ENCODE data around the gene CDH12.
"Not testable (repeated sequence)": the region's sequence is repeated elsewhere in the genome, so short reads cannot be mapped to it uniquely, and the experiment has no call there.

Gene CDH12

DNA sequence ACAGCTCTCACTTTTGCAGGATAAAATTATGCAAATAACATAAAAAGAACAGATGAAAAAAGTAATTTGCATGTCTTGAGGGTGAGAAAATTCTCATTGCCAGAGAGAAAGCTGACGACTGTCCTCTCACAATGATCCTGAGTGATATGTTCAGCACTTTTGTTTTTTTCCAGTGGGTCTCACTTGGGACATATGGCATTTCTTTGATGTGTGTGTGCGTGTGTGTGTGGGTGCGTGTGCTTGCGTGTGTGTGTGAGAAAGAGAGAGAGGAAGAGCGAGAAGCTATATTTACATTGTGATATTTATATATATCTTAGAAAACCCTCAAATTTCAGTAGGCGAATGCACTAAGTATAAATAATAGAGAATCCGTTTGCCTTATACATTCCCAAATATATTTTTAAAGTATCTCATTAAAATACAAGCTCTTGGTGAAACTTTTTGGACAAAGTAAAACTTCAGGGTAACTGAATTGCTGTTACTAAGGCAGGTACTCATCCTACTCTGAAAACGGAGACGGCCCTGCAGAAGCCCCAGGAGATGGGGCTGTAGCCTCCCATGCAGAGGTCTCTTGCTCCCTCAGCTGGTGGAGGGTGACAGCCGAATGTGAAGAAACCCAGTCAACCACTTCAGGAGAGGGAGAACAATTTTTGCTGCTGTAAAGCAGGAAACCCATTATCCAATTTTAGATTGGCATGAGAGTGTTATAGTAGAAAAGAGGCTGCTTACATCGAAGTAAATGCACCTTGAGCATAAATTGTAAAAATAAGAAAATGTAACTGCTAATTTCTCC lies 639.2 kb downstream of the CDH12 start:
- not testable (repeated sequence) for H3K9ac ChIP-seq (ENCODE audit: low read length); H3K36me3 ChIP-seq (ENCODE audit: insufficient read depth, low read length)

DNA sequence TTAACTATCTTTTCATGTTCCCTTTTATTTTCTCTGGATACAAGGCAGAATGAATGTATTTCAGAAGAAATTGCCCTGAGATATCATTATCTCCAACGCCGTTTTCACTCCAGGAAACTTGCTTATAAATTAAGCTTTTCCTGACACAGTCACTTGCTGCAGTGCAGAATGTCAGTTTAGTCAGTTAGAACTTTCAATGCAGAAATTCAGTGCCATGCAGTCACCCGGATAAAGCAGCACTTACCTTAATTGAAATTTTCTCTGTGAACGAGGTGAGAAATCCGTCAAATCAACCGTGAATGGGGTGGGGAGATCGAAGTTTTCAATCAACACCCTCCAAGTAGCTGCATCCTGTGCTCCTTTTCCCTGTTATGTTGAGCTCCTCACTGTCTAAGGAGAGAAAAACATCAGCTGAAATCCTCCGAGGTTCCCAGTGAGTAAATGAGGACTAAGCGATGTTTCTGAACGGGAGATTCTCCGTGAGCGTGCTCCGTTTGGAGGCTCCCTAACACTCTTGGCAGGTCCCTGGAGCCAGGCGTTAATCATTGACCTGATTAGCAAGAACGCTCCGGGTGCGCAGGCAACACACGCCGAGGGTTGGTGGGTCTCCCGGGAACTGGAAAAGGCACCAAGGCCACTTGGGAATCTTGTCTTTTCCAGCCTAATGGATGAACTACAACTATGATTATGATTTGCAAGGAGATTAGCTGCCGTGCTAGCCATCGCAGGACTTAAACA lies 640.7 kb downstream of the CDH12 start:
- H3K27me3 ChIP-seq (ENCODE audit: control insufficient read depth in 1 of 2, insufficient read depth in 2 of 2, low read length in 2 of 2); H3K4me3 ChIP-seq (ENCODE audit: low read depth in 1 of 2, low read length in 2 of 2); H3K4me1 ChIP-seq (ENCODE audit: insufficient read depth, low read length); H3K9ac ChIP-seq (ENCODE audit: low read length); H3K36me3 ChIP-seq (ENCODE audit: insufficient read depth, low read length); H3K9me3 ChIP-seq (ENCODE audit: low read length); H3K27ac ChIP-seq (ENCODE audit: low read depth, low read length): not testable (repeated sequence)

More for the DNA sequence above, 639.2 kb downstream of the CDH12 start:
- H3K9me3 ChIP-seq (ENCODE audit: low read length); H3K4me1 ChIP-seq (ENCODE audit: insufficient read depth, low read length); H3K27ac ChIP-seq (ENCODE audit: low read depth, low read length); H3K27me3 ChIP-seq (ENCODE audit: control insufficient read depth in 1 of 2, insufficient read depth in 2 of 2, low read length in 2 of 2); H3K4me3 ChIP-seq (ENCODE audit: low read depth in 1 of 2, low read length in 2 of 2): not testable (repeated sequence)

DNA sequence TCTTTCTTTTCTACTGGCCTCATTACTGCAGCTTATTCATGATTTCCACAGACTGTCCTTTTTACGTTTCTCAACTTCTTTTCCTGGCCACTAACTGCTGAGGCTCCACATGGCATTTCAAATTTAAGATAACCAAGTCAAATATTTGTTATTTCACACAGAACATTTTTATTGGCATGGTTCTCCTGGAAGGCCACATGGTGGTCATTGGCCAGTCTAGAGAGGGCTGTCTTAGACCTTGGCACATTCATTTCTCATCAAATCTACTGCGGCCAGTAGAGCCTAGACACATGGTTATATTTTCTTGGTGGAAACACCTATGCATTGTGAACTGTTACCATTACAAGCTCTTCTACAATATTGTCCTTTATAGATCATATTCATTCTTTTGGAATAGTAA lies 644.7 kb downstream of the CDH12 start:
- not testable (repeated sequence) for H3K9ac ChIP-seq (ENCODE audit: low read length); H3K4me1 ChIP-seq (ENCODE audit: insufficient read depth, low read length); H3K36me3 ChIP-seq (ENCODE audit: insufficient read depth, low read length); H3K9me3 ChIP-seq (ENCODE audit: low read length); H3K27ac ChIP-seq (ENCODE audit: low read depth, low read length); H3K4me3 ChIP-seq (ENCODE audit: low read depth in 1 of 2, low read length in 2 of 2); H3K27me3 ChIP-seq (ENCODE audit: control insufficient read depth in 1 of 2, insufficient read depth in 2 of 2, low read length in 2 of 2)

DNA sequence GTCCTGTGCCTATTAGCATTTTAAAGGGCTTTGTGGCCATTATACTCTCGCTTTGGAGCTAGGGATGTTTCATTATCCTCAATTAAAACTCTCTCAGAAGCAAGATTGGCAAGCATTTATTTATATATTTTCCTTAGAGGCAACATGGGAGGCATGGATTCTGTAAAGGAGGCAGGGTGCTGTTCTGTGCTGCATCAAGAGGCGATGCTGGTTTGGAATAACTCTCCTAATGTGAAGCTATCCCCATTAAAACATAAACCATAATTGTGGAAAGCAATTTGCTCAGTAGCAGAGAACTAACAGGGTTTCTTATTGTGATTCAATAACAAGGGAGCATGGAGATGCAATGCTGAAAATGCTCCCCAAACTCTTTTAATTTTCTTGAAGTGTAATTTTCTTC lies 664.5 kb downstream of the CDH12 start:
- not testable (repeated sequence) for H3K36me3 ChIP-seq (ENCODE audit: insufficient read depth, low read length); H3K9ac ChIP-seq (ENCODE audit: low read length); H3K9me3 ChIP-seq (ENCODE audit: low read length); H3K4me3 ChIP-seq (ENCODE audit: low read depth in 1 of 2, low read length in 2 of 2); H3K27me3 ChIP-seq (ENCODE audit: control insufficient read depth in 1 of 2, insufficient read depth in 2 of 2, low read length in 2 of 2); H3K27ac ChIP-seq (ENCODE audit: low read depth, low read length); H3K4me1 ChIP-seq (ENCODE audit: insufficient read depth, low read length)

DNA sequence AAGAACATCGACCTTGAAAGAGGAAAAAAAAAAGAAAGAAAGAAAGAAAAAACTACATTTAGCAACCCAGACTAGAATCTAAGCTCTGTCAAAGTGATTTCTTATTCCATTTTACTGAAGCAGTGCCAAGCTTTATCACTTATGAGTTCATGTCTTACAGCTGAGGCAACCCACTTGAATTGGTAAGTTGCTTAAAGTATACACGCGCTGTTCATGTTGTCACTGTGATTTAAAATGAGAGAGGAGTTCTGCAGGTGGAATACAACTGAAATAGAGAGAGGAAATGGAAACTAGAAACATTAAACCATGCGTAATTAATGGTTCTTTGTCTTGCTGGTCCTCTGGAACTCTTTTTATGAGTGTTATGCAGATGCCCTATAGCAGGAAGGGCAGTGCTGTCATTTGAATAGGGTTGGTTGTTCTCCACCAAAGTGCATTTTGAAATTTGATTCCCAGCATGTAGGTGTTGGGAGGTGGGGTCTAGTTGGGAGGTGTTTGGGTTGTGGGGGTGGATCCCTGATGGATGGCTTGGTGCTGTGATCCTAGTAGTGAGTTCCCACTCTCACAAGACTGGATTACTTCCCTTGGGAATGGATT lies 665.4 kb downstream of the CDH12 start:
- H3K4me3 ChIP-seq (ENCODE audit: low read depth in 1 of 2, low read length in 2 of 2); H3K9me3 ChIP-seq (ENCODE audit: low read length); H3K27ac ChIP-seq (ENCODE audit: low read depth, low read length); H3K9ac ChIP-seq (ENCODE audit: low read length); H3K27me3 ChIP-seq (ENCODE audit: control insufficient read depth in 1 of 2, insufficient read depth in 2 of 2, low read length in 2 of 2); H3K36me3 ChIP-seq (ENCODE audit: insufficient read depth, low read length); H3K4me1 ChIP-seq (ENCODE audit: insufficient read depth, low read length): not testable (repeated sequence)

DNA sequence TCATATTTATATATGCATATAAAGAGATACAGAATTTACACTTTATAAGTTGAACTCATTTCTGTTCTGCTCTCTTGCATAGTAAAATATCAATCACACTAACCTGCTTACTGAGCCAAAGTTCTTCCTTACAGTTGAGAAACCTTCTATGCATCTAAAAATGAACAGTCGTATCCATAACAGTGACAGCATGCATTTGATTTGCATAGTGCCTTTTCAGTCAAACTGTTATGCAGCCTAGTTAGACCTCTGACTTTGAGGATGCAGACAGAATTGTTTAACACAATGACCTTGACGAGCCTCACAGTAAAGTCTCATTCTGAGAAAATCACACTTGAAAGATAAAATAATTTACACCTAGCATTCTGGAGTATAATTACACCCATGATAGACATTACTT lies 683.9 kb downstream of the CDH12 start:
- not testable (repeated sequence) for H3K4me1 ChIP-seq (ENCODE audit: insufficient read depth, low read length); H3K9me3 ChIP-seq (ENCODE audit: low read length); H3K27me3 ChIP-seq (ENCODE audit: control insufficient read depth in 1 of 2, insufficient read depth in 2 of 2, low read length in 2 of 2); H3K9ac ChIP-seq (ENCODE audit: low read length); H3K4me3 ChIP-seq (ENCODE audit: low read depth in 1 of 2, low read length in 2 of 2); H3K27ac ChIP-seq (ENCODE audit: low read depth, low read length); H3K36me3 ChIP-seq (ENCODE audit: insufficient read depth, low read length)

DNA sequence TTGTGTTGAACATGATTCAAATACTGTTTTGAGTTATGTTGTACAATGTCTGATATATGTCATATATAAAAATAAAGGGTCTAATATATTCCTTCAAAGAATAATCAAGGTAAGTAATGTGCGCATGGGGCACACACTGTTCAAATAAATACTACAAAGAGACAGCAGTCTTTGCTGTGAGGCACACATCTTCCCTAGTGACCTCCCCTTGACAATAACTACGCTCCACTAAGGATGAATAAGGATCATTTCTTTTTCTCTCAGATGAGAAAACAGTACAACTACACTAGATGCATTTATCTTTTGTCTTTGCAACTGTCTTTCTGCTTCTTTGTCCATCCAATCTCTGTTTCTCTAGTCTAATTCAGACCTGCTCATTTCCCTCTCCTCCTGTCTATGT lies 684.4 kb downstream of the CDH12 start:
- not testable (repeated sequence) for H3K27me3 ChIP-seq (ENCODE audit: control insufficient read depth in 1 of 2, insufficient read depth in 2 of 2, low read length in 2 of 2); H3K9me3 ChIP-seq (ENCODE audit: low read length); H3K4me1 ChIP-seq (ENCODE audit: insufficient read depth, low read length); H3K4me3 ChIP-seq (ENCODE audit: low read depth in 1 of 2, low read length in 2 of 2); H3K9ac ChIP-seq (ENCODE audit: low read length); H3K36me3 ChIP-seq (ENCODE audit: insufficient read depth, low read length); H3K27ac ChIP-seq (ENCODE audit: low read depth, low read length)

DNA sequence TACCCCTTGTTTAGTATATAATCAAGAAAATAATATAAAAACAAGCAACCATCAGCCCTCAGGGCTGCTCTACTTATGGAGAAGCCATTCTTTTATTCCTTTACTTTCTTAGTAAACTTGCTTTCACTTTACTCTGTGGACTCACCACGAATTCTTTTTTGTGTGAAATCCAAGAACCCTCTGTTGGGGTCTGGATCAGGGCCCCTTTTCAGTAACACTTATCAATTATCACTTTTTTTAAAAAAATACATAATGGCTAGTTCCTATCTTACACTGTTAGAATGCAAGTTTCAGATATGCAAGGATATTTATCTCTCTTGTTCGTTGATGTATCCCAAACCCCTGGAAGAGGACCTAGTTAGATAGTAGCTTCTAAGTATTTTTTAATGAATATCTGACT lies 687.2 kb downstream of the CDH12 start:
- H3K27me3 ChIP-seq (ENCODE audit: control insufficient read depth in 1 of 2, insufficient read depth in 2 of 2, low read length in 2 of 2); H3K36me3 ChIP-seq (ENCODE audit: insufficient read depth, low read length); H3K9ac ChIP-seq (ENCODE audit: low read length); H3K4me1 ChIP-seq (ENCODE audit: insufficient read depth, low read length); H3K27ac ChIP-seq (ENCODE audit: low read depth, low read length); H3K9me3 ChIP-seq (ENCODE audit: low read length); H3K4me3 ChIP-seq (ENCODE audit: low read depth in 1 of 2, low read length in 2 of 2): not testable (repeated sequence)

DNA sequence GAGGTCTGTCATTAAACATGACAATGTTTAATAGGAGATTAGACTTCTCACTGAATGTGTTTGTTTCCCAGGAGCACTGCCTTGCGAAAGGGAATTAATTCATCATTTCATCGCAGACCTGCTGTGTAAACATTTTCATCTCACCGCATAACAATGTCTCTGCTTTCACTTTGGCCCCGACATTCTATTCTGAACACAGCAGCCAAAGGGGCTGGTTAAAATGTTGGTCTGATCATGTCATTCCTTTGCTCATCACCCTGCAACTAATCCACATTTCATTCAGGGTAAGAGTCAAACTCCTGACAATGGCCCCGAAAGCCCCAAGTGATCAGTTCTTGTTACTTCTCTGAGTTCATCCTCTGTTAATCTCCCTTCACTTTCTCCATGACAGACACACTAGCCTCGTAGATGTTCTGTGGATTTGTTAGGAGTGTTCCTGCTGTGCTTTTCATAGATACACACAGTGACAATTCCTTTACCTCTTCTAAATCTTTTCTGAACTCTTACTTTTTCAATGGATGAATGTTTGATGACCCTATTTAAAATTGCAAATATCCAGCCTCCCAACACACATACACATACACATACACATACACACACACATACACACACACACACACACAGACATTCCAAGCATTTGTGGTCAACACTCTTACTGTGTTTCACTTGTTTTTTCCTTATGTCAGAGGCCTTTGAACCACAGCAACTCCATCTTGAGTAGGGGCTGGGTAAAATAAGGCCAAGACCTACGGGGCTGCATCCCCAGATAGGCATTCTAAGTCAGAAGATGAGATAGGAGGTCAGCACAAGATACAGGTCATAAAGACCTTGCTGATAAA lies 688.0 kb downstream of the CDH12 start:
- not testable (repeated sequence) for H3K36me3 ChIP-seq (ENCODE audit: insufficient read depth, low read length); H3K27ac ChIP-seq (ENCODE audit: low read depth, low read length); H3K4me1 ChIP-seq (ENCODE audit: insufficient read depth, low read length); H3K4me3 ChIP-seq (ENCODE audit: low read depth in 1 of 2, low read length in 2 of 2); H3K9ac ChIP-seq (ENCODE audit: low read length); H3K9me3 ChIP-seq (ENCODE audit: low read length); H3K27me3 ChIP-seq (ENCODE audit: control insufficient read depth in 1 of 2, insufficient read depth in 2 of 2, low read length in 2 of 2)

DNA sequence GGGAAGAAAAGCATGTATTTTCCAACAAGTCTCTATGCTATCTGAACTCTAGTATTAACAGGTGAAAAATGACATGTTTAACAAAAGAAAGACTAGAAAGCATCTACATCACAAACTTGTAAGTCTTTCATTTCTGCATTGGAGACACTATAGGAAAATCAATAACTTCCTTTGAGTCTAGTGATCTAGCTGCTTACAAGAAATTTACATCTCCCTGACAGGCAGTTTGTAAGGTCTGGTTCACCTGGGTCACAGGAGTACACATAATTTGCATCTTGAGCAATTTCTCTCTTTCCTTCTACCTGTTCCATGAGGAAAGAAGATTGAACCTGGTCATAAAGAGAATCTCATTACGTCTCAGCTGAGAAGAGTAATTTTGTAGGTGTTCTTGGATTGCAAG lies 696.2 kb downstream of the CDH12 start:
- not testable (repeated sequence) for H3K27ac ChIP-seq (ENCODE audit: low read depth, low read length); H3K27me3 ChIP-seq (ENCODE audit: control insufficient read depth in 1 of 2, insufficient read depth in 2 of 2, low read length in 2 of 2); H3K4me1 ChIP-seq (ENCODE audit: insufficient read depth, low read length); H3K9me3 ChIP-seq (ENCODE audit: low read length); H3K9ac ChIP-seq (ENCODE audit: low read length); H3K4me3 ChIP-seq (ENCODE audit: low read depth in 1 of 2, low read length in 2 of 2); H3K36me3 ChIP-seq (ENCODE audit: insufficient read depth, low read length)

DNA sequence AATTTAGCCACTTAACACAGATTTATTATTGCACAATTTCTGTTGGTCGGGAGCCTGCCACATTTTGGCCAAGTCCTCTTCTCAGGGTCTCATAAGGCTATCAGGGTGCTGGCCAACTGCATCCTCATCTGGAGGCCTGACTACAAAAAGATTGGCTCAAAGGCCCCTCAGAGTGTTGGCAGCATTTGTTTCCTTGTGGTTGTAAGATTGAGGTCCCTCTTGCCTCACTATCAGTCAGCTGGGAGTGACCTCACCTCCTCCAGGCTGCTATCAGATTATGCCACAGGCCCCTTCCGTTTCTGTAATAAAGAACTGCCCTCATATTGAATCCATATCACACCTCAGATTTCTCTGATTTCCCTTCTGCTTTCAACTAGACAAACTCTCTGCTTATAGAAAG lies 698.4 kb downstream of the CDH12 start:
- not testable (repeated sequence) for H3K4me3 ChIP-seq (ENCODE audit: low read depth in 1 of 2, low read length in 2 of 2); H3K4me1 ChIP-seq (ENCODE audit: insufficient read depth, low read length); H3K36me3 ChIP-seq (ENCODE audit: insufficient read depth, low read length); H3K27ac ChIP-seq (ENCODE audit: low read depth, low read length); H3K27me3 ChIP-seq (ENCODE audit: control insufficient read depth in 1 of 2, insufficient read depth in 2 of 2, low read length in 2 of 2); H3K9me3 ChIP-seq (ENCODE audit: low read length); H3K9ac ChIP-seq (ENCODE audit: low read length)
